ENCODE data around the gene RIC3.

The RIC3 gene

DNA sequence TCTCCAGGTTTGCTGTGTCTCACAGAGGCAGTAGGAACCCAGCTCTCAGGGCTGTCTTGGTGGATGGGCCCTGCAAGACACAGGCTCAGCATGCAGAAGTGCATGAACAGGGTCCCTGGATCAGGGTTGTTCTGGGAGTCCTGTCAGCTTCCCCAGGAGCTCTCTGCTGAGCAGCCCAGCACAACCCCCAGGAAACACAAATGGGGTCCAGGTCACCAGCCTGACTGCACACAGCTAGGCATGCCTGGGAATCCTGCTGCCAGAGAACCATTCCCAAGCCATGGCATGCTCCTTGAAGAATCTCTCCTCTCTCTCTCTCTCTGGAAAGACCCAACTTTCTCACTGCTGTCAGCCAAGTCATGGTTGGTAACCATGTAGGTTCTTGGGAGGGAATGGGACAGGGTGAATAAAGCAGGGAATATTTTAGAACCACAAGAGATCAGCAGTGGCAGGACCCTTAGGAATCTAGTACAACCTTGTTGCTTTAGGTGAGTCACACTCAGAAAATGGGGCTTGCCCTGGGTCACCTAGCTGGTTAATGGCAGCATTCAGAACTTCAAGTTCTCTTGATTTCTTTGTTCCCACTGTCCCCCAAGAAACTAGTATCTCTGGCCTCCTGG, 66.4 kb downstream of the RIC3 start:
- DNase-seq: no peak

DNA sequence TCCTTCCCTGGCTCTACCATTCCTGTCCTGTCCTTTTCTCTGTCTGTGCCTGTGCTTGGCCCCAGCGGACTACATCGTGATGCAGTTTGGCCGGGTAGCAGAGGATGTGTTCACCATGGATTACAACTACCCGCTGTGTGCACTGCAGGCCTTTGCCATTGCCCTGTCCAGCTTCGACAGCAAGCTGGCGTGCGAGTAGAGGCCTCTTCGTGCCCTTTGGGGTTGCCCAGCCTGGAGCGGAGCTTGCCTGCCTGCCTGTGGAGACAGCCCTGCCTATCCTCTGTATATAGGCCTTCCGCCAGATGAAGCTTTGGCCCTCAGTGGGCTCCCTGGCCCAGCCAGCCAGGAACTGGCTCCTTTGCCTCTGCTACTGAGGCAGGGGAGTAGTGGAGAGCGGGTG, 67.4 kb downstream of the RIC3 start:
- DNase-seq: no peak

DNA sequence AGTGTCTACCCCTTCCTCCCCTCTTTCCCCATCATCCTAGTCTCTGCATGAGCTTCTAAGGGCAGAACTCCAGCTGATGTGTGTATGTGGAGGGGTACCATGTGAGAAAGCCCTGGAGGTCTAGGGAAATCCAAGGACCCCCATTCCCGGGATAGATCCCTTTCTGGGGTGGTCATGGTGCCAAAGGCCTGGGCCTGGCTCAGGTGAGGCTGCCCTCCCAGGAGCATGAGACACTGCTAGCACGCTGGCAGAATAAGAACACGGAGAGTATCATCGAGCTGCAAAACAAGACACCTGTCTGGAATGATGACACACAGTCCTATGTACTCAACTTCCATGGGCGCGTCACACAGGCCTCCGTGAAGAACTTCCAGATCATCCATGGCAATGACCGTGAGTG, 68.2 kb downstream of the RIC3 start:
- no peak for DNase-seq

DNA sequence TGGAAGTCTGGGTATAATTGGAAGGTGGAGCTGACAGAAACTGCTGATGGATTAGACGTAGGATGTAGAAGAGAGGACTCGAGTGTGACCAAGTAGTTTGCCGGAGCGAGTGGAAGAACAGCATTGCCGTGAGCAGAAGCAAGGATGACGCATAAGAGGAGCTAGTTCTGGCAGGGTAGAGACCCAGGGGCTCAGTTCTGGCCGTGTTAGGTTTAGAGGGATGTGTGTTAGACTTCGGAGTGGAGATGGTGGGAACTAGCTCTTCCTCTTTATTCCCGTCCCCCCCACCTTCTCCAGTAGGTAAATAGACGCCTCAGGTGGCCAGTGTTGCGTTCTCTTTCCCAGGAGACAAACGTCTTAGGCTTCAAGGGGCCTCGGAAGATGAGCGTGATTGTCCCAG, 68.7 kb downstream of the RIC3 start:
- DNase-seq: no peak

DNA sequence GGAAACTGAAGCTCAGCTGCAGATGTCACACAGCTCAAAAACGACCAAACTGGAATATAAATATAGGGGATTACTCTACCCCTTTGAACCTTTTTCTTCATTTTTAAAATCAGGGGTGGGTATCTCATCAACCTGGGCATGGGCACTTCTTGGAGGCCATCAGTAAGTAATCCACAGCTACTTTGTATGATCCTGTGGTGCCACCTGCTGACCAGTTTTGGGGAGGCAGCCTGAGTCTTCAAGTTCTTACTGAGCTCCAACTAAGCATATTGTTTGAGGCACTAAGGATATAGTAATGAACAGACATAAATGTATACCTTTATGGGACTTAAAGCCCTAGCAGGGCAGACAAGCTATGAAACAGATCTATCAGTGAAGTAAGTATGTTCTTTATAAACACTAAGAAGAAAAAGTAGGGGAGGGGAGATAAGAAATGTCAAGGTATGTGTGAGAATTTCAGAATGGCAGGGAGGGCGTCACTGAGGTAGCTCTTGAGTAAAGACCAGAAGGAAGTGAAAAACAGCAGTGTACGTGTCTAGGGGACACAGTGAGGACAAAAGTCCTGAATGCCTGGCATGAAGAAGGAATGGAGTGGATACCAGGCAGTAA, 69.4 kb downstream of the RIC3 start:
- DNase-seq: peak; percentile 74

DNA sequence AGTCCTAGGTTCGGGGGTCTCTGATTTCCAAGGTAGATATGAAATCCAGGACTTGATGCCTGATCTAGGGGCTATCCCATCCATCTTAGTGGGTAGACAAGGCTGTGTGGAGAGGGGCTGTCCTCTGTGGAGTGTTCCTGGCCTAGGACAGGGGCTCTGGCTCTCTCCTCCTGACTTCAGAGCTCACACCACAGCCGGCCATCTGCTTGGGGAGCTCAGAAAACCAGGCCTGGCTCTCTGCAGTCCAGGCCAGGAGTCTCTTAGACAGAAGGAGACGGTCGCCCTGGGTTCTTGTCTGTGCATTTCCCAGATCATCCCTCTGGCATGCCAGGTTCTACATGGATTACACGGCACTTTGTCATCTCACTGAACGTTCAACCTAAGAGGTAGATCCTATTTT, 69.9 kb downstream of the RIC3 start:
- peak; percentile 29 for DNase-seq

DNA sequence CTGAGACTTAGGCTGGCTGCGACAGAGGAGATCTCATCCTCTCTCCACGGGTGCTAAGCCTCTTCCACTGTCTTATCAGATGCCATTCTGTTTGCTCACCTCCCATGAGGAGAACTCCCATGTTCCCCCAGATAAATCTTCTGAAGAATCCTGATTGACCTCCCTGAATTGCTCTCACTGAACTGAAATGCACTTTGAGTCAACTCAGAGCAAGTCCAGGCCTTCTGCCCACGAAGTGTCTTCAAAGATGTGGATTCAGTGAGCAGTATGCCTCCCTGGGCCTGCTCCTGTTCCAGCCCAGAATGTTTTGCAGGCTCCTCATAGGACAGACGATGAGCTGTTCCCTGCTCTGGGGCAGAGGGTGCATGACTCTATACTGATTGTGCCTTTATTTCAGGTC, 70.5 kb downstream of the RIC3 start:
- peak; percentile 78 for DNase-seq

DNA sequence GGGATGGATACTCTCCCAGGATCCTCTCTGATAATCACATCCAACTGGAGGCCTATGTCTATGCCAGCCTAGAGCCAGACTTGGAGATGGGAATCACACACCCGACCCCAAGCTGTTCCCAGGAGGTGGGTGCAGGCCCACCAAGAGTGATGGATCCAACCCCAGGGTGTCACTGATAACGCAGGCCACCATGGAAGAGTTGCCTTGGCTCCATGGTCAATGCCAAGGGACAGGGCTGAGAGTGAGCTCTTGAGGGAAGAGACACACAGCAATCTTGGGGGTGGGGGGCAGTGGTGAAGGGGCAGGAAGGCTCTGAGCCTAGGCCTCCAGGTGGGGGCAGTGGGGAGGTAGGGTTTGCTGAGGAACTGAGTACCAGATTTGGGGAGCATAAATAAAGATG, 70.9 kb downstream of the RIC3 start:
- no peak for DNase-seq

DNA sequence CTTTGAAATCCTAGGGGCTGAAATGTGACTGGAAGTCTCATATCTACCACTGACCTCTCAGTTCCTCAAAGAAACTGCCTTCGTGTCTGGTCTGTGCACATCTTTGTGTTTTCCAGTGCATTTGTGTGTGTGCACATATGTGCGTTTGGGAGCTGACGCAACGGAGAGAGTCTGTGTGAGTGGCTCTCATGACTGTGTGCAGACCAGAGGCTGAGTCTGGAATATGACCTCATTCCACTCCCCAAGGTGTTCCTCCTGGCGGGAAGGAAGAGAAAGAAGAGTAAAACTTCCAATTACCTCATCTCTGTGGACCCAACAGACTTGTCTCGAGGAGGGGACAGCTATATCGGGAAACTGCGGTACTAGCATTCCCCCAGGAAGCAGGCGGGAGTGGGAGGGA, 71.4 kb downstream of the RIC3 start:
- DNase-seq: peak; percentile 19

DNA sequence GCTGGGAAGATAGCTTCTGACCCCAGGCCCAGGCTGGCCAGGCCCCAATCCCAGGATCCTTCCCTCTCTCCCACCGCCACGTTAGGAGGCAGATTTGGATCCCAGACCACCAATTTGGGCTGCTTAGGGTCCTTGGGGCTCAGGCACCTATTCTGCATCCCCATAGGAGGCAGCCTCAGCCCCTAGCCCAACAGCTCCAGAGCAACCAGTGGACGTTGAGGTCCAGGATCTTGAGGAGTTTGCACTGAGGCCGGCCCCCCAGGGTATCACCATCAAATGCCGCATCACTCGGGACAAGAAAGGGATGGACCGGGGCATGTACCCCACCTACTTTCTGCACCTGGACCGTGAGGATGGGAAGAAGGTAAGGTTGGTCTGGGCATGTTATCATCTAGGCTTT, 71.8 kb downstream of the RIC3 start:
- no peak for DNase-seq

DNA sequence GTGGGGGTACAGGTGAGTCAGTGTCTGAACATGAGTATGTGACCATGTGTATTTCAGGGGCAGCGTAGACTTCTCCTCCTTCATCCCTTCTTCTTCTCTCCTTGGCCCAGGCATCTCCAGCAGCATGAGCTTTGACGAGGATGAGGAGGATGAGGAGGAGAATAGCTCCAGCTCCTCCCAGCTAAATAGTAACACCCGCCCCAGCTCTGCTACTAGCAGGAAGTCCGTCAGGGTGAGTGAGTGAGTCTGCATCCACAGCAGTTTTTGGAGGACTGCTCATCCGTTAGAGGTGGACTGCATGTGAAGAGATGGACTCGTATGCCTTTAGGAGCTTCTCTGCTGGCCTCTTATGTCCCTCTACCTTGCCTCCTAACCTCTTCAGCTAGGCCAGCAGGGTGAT, 72.2 kb downstream of the RIC3 start:
- DNase-seq: no peak

DNA sequence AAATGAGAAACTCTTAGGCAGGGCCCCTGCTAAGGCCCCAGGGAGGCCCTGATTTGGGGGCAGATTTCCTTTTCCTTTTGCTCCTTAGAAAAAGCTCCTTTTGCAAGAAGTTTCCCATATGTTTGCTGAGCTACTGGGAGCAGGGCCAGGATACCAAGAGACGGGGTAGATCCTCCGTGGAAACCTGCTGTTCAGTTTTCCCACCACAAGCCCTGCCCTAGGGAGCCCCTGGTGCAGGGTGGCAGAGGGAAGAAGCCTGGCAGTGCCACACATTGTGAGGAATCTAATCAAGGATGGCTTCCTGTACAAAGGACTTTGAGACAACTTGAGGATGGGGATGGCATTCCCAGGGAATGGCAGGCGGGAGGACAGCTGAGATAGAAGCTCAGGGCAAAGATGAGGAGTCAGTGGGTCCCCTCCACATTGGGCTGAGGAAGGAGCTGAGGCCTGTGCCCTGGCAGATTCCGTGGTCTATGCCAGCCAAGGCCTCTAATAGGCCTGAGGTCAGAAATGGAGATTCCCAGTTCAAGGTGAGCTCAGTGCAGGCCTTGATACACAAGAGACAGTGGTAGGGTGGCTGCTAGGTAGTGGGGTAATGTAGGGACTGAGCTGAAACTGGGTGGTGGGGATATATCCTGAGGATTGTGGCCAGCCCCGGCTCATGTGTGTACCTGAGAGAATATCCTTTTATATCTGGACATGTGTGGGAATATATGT, 72.9 kb downstream of the RIC3 start:
- no peak for DNase-seq

DNA sequence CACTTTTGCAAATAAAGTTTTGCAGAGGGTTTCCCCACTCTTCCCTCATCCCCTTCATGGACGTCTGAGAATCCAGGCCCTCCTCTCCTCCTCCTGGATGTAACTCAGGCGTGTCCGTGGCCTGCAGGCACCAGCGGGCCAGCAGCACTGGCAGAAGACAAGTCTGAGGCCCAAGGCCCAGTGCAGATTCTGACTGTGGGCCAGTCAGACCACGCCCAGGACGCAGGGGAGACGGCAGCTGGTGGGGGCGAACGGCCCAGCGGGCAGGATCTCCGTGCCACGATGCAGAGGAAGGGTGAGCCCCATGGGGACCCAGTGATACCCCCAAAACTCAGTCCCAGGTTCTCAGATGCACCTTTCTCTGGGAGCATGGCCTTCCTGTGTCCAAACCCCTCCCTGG, 73.5 kb downstream of the RIC3 start:
- no peak for DNase-seq

DNA sequence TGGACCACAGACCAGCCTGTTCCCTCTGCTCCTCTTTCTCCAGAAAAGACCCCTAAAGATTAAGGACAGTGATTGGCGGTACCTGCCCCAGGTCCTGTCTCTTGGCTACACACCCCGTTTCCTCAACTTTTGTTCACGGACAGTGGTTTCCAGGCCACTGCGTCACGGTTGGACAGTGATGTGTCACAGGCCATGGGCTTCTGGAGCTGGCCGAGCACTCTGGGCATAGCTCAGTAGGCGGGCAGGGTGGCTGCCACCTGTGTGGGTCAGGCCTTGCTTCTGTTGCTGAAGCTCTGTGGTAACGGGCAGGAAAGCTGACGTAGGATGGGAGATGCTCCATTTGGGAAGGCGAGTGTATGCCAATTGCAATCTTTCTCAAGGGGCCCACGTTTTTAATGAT, 74.2 kb downstream of the RIC3 start:
- no peak for DNase-seq

DNA sequence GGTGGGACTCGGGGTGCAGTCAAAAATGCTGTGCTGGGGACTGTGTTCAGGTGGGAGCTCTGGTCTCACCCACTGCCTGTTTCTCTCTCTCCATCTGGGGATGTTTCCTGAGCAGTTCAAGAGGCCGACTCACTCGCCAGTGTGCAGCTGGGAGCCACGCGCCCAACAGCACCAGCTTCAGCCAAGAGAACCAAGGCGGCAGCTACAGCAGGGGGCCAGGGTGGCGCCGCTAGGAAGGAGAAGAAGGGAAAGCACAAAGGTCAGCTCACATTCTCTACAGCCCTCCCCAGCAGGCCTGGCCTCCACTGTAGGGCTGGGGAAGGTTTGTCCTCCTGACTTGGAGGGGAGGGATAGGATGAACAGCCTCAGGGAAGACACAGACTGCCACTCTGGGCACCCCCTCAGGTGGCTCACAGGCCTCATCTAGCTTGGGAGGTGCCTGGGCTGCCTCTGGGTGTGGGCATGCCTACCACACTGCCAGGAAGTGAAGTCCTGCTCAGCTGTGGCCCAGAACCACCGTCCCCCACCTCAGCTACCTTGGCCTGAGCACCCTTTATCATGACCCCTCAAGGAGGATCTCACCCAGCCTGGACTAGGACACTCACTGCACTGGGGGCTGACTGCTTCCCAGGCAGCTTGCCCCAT, 74.8 kb downstream of the RIC3 start:
- no peak for DNase-seq

DNA sequence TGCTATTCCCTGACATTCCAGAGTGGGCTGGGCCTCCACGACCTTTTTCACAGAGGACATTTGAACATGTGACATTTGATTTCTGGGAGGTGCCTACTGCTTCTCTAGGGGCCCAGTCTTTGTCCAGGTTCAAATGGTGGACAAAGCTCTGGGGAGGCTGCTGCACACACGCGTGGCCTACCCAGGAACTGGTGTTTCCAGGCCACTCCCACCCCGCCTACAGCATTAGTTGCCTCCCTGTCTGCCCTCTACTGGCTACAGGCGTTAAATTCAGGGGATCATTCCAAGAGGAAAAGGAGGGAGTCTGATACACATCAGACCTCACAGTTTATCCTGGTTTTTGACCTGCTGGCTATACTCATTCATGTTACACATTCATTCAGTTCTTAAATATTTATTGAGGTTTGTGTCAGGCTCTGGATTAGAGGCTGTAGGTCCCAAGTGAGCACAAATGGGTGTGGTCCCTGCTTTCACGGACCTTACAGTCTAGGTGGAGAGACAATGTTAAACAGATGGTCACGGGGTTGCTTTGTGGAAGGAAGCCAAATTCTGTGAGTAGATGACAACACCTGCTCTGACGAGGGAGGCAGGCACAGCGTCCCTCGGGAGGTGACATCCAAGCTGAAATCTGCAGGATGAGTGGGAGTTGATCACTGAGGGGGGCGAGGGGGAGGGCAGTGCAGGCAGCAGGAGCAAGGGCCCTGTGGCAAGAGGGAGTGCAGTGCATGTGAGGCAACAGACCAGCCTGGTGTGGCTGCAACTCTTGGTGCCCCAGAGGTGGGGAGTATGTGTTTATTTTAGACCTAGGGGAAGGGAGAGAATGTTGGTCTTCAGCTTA, 76.0 kb downstream of the RIC3 start:
- DNase-seq: peak; percentile 63

DNA sequence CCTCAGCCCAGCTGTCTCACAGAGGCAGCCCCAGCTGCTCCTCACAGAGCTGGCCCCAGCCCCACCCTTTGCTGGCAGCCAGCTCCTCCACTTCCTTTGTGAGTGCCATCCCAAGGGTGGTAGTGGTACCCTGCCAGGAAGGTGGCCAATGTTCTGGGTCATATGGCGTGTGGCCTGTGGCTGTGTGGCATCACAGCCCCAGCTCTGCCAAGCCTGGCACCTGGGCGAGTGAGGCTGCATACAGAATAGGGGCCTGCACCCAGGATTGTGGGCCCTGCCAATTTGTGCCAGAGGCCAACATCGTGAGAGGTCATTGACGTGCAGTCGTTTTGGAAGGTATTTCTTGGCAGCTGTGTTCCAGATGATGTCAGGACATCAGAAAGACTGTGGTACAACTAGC, 77.1 kb downstream of the RIC3 start:
- DNase-seq: no peak

DNA sequence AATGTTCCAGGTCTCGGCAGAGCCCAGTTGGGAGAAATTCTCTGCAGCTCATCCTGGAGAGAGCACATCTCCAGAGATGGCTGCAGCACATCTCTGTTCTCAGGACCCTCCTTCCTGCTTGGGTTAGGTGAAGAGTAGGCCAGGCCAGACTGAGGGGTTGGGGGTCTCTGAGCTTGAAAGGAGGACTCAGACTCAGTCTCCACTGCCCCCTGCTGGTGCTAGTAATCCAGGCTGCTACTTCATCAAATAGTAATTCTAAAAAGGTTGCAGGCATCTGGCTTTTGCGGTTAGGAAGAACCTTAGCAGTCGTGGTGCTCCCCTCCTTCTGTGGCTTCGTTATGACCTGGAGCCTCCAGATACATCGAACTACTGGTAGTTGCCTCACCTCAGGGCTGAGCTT, 78.1 kb downstream of the RIC3 start:
- DNase-seq: peak; percentile 24

DNA sequence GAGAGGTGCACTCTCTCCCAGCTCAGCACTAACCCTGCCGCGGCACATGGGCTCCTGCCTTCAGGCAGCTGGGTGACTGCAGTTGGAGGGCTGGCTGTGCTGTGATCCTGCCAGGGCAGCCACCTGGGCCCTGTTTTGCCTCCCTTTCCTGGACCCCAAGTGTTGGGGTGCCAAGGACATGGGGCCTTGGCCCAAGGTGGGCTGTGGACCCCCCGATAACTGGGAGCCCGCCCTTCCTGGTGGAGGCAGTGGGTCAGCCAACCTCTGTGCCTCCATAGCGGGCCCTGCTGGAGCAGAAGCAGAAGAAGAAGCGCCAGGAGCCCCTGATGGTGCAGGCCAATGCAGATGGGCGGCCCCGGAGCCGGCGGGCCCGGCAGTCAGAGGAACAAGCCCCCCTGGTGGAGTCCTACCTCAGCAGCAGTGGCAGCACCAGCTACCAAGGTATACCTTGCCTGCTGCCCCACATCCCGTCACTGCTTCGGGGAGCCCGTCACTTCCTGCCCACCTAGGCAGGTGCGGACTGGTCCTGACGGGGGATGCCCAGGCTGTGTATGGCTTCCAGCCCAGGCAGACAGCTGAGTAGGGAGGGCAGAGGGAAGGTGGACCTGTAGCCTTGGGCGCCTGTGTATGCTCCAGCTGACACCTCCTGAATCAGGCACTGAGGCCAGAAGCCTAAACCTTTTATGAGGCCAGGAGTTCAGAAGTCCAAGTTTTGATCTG, 78.9 kb downstream of the RIC3 start:
- no peak for DNase-seq

DNA sequence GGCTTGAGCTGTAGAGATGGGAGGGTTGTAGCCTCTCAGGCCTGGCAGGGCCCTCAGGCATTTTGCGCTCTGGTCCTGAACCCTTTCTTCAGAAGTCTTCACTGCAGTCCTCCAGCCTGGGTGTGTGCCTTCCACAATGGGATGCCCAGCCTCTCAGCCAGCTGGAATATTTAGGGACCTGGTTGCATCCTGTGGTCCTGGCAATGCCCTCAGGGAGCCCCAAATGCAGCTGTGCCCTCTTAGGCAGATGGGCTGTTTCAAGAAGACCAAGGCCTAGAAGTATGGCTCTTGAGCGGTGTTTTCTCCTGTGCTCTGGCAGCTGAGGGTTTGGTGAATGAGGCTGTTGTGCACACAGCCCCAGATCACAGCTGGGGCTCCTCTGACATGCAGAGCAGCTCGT, 81.1 kb downstream of the RIC3 start:
- no peak for DNase-seq

DNA sequence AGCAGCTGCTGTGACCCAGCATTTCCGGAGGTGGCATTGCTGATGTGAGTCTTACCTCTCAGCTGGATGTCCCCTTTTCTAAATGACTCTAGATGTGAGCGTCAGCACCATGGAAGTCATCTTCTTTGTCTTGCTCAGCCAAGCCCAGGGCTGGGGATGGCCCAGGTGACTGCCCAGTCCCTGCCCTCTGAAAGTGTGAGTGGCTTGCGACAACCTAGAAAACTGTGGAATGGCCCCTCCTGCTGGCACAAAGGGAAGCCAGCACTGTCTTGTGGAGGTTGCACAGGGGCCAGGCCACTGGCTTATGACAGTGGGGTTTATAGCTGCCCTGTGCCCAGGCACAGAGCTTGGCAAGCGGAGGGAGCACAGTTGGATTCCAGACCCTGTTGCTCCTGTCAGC, 81.6 kb downstream of the RIC3 start:
- DNase-seq: no peak

DNA sequence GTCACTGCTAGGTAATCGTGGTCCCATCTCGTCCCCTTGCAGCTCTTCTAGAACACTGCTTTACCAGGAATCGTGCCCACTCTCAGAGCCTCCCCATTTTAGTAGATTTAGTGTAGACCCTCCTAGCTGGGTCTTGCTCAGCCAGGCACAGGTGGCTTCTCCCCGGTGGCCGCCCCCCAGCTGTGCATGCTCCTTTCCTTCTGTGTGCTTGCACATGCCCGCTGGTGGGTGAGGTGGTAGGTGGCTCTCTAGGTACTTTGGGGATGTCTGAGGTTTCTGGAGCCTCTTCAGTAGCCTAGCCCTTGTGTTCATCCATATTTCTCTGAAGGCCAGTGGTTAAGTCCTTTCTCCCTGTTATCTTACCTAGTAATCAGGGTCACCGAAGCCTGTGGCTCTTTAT, 82.3 kb downstream of the RIC3 start:
- no peak for DNase-seq
